Coronary artery (tissue), 2 donors: ENCODE data around the gene EEF1G.
"Not testable (repeated sequence)": the region's sequence is repeated elsewhere in the genome, so short reads cannot be mapped to it uniquely, and the experiment has no call there.

Experiments
- DNase-seq: peaks from one replicate; pipeline ENCODE4 v3.0.0-alpha.2; 2017; ENCODE audit warnings: low spot score
- H3K27ac ChIP-seq, 2 donors: fragments of 200-600 bp; sonication (generic); one replicate each; pipeline ENCODE4 v1.5.1; 2016 to 2019
- H3K4me3 ChIP-seq: fragments of 200-600 bp; sonication (generic); 2 replicates; pipeline ENCODE4 v1.5.1; 2016; ENCODE audit warnings: mild to moderate bottlenecking, moderate library complexity
- TF ChIP-seq, protein P1 (sequence below): fragments of 200-600 bp; sonication (generic); IDR thresholded peaks from one replicate; pipeline ENCODE4 v1.5.1; 2019; ENCODE audit warnings: antibody characterized with exemption

Gene EEF1G

DNA sequence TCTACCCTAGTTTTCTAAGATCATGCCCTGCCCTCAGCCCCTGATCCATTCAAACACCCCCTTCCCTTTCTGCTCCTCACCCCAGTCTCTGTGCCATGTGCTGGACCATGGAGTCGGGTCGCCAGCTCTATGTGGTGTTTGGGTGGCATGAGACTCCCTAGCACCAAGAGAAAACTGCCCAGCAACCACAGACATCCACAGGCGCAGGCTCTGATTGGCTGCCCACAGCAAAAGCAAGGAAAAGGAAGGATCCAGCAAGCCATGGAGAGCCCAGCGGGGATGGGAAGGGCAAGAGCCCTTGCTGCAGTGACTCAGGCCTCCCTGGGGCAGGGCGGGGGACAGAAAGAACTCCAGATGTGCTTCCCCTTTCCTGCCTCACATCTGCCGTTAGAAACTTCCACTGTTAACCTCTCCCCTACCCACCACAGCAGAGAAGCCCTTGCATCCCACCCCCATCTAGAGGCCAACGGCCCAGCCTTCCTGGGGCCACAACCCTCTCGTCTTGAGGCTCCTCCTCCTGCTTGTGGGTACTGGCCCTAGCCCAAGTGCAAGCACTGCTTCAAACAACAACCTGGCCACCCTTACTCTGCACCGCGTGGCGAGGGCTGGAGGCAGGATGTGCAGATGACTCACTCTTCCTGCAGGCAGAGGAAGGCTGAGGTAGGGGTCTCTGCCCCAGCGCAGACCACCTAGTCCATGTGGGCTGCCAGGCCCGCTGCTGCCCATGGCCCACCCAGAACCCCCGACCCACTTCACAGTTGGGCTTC lies 17.4 kb downstream of the EEF1G start:
- Histone ChIP-seq H3K27ac (peak overlapping the region; percentile 93 to 95), H3K4me3 (peak overlapping the region; percentile 61)
- TF ChIP-seq, protein P1, sequence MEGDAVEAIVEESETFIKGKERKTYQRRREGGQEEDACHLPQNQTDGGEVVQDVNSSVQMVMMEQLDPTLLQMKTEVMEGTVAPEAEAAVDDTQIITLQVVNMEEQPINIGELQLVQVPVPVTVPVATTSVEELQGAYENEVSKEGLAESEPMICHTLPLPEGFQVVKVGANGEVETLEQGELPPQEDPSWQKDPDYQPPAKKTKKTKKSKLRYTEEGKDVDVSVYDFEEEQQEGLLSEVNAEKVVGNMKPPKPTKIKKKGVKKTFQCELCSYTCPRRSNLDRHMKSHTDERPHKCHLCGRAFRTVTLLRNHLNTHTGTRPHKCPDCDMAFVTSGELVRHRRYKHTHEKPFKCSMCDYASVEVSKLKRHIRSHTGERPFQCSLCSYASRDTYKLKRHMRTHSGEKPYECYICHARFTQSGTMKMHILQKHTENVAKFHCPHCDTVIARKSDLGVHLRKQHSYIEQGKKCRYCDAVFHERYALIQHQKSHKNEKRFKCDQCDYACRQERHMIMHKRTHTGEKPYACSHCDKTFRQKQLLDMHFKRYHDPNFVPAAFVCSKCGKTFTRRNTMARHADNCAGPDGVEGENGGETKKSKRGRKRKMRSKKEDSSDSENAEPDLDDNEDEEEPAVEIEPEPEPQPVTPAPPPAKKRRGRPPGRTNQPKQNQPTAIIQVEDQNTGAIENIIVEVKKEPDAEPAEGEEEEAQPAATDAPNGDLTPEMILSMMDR = no peak
- DNase-seq = peak; percentile 97

DNA sequence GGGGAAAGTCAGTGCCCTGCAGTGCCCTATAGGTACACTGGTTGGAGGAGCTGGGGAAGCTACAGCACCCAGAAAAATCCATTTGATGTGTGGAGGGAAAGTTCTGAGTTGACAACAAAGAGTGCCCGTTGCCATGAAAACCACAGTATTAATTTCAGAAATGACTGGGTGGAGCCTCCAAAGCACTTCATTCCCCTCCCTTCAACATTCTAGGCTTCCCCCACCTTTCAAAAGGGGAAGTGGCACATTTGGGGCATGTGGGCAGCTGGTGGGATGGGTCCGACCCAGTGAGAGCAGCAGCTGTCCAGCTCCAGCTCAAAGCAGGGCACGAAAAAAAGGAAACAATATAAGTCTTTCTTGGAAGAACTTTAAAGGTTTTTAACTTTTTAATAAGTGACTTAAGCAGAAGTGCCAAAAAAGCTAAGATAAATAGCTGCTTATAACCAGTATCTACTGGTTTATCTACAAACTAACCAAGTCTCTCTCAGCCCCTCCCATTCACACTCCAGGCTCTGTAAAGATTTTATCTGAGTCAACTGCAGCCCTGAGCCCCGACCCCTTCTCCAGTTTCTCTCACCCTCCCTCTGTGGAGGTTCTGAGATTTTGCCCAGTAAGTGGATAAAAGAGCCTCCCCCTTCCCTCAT lies 18.1 kb downstream of the EEF1G start:
- TF ChIP-seq, protein P1 = no peak
- peak overlapping the region; percentile 93 to 95 for H3K27ac ChIP-seq
- no peak for DNase-seq
- peak overlapping the region; percentile 61 for H3K4me3 ChIP-seq

DNA sequence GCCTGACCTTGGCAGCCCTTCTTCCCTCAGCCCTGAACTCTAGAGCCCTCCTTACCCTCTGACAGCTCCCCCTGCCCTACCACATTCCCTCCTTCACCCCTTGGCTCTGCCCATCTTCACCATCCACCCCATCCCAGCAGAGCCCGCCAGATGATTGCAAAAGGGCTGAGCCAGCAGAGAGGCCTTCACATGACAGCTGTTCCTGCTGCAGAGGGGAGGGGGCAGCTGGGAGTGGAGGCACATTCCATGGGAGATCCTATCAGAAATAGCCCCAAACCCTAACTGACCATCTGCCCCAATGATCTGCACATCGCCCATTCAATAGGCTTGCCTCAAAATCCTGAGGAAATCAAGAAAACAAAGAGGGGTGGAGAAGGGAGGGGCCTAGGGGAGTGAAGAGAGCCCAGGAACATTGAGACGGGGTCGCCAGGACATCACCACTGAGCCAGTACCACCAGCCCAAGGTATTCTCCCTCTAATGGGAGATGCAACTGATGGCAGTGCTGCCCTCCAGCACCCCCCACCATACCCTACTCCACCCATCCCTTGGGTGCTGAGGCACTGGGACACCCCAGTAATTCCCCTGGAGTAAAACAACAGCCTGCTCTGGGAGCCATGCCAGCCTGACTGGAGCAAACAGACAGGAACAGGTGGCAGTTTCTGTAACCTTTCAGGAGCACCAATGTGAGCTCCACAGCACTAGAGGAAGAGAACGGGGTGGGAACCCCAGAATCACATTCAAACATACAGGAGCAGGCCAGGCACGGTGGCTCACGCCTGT lies 19.1 kb downstream of the EEF1G start:
- TF ChIP-seq, protein P1 = no peak
- H3K4me3 ChIP-seq = no peak overlapping the region
- no peak for DNase-seq

DNA sequence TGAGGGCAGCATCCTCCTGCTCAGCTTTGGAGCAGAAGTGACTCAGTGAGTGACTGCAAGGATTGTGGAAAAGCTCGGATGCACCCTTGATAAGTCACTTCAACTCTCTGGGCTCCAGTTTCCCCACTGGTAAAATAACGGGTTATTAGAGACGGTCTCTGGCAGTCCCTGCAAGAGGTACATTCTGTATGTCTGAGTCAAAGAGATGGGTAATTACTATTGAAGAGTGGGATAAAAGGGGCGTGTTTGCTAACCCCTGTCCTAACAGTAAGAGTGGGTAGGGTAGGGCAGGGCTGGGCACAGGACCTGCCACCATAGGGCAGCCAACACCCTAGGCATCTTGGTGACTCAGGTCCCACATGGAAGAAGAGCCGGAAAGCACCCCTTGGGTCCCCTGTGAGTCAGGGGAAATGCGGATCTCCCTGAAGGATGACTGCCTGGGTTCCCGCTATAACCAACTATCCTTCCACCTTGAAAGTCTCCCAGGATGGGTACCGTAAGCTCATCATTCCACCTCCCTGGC lies 19.8 kb downstream of the EEF1G start:
- peak overlapping the region; percentile 93 to 95 for H3K27ac ChIP-seq
- no peak for DNase-seq
- TF ChIP-seq, protein P1 = no peak
- H3K4me3 ChIP-seq = peak overlapping the region; percentile 57

More for the DNA sequence above, 19.1 kb downstream of the EEF1G start:
- H3K27ac ChIP-seq = peak overlapping the region; percentile 93 to 95

DNA sequence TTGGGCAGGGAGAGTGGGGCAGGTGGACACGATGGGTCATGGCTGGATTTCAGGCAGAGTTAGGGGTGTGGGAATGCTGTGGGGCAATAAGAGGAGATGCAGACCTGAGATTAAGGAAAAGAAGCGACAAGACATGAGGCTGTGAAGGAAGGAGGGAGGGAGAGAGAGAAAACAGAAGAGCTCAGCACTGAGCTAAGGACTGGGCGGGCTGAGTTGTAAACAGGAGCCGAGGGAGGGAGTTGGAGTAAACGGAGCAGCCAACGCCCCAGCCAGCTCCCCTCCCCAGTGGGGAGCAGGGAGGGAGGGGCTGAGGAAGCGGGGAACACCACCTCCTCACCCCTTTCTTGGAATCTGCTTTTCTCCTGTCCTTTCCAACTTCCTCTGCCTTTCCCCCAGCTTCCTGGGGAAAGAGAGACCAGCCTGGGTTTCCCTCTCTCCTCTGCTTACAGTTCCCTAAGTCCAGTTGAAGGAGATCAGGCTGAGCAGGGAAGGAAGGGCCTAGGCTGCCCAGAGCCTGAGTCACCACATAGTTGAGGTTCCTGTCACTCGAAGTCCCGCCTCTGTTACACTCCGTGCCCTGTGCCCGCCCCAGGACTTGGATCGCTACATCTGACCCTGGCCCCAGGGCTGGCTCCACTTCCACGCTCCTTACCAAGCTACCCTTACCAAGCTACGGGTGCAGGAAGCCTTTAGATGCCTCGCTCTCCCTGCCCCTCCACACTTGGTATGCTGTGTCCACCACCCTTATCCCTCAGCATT lies 20.4 kb downstream of the EEF1G start:
- peak overlapping the region; percentile 57 for H3K4me3 ChIP-seq
- H3K27ac ChIP-seq = peak overlapping the region; percentile 93 to 95
- DNase-seq = peak; percentile 96
- TF ChIP-seq, protein P1 = no peak

DNA sequence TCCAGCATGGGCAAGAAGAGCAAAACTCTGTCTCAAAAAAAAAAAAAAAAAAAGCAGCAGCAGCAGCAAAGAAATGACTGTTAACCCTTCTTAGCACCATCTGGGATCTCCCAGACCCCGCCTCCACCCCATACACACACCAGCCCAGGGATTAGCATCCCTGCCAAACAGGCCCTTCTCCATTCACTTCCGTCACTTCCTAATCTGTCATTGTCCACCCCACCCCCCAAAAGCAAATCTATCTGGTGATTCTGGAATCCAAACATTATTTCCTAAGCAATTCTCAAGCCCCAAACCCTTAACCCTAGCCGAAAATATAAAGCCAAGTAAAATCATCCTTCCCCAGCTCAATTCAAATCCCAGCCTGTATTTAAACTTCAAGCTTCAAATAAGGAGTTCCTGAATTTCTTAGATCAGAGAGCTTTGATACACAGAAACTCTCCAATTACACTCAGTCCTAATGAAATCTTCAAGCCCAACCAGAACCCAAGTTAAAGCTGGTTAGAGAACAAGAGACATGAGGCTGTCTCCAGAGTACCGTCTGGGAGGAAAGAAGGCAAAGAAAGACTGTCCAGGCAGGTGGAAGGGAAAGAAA lies 21.1 kb downstream of the EEF1G start:
- H3K27ac ChIP-seq = peak overlapping the region; percentile 93 to 95
- no peak for DNase-seq
- peak overlapping the region; percentile 57 for H3K4me3 ChIP-seq
- TF ChIP-seq, protein P1 = no peak

DNA sequence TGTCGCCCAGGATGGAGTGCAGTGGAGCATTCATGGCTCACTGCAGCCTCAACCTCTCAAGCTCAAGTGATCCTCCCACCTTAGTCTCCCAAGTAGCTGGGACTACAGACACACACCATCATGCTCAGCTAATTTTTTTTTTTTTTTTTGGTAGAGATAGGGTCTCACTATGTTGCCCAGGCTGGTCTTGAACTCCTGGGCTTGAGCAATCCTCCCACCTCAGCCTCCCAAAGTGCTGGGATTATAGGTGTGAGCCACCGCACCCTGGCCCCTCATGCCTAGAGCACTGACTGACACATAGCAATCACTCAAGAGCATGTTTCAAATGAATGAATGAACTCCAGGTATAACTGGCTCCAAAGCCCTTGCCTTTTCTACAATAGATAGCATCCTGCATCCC lies 23.2 kb downstream of the EEF1G start:
- H3K4me3 ChIP-seq, DNase-seq: not testable (repeated sequence)
- H3K27ac ChIP-seq = peak overlapping the region; percentile 93 to 95
